ENCODE data around the gene CTRL.

DNA sequence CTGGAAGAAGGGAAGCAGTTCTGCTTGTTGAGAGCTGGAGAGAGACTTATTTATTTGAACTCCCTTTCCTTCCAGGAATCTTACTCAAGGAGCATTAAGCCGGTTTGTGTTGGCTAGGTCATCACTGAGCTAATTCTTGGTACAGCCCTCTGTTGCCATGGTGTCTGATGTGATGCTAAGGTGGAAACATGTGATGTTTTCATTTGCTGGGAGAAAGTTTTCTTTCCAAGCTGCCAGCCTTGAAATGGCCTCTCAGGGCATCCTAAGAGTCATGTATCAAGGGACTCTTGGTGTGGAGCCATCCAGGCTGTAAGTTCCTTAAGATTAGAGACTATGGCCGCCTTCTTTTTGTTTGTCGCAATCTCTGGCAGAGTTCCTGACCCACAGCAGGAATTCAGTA lies 34.4 kb downstream of the CTRL start:
- TF ChIP-seq, protein P1, sequence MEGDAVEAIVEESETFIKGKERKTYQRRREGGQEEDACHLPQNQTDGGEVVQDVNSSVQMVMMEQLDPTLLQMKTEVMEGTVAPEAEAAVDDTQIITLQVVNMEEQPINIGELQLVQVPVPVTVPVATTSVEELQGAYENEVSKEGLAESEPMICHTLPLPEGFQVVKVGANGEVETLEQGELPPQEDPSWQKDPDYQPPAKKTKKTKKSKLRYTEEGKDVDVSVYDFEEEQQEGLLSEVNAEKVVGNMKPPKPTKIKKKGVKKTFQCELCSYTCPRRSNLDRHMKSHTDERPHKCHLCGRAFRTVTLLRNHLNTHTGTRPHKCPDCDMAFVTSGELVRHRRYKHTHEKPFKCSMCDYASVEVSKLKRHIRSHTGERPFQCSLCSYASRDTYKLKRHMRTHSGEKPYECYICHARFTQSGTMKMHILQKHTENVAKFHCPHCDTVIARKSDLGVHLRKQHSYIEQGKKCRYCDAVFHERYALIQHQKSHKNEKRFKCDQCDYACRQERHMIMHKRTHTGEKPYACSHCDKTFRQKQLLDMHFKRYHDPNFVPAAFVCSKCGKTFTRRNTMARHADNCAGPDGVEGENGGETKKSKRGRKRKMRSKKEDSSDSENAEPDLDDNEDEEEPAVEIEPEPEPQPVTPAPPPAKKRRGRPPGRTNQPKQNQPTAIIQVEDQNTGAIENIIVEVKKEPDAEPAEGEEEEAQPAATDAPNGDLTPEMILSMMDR (IDR thresholded peaks at IDR 0.05) = no peak
- peak in 1 of 2 donors; percentile 13 for TF ChIP-seq POLR2A (IDR thresholded peaks at IDR 0.05)
